ENCODE measurements around the gene LRP8.

Gene LRP8

DNA sequence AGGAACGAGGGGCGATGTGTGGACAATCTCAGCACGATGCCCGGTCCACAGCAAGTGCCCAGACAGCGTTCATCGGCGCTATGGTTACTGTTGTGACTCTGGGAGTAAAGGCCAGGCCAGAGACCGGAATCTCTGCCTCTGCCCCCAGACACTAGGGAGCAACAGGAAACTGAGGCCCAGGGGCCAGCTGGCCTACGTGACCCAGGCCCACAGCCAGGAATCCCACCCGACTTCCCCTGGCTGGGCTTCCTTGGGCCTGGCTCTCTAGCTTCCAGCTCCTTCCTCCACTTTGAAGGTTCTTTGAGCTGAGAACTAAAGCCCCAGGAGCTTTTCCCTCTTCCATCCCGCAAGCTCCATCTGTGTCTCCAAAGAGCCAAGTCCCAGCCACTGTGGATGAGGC is 4.6 kb downstream of the LRP8 start:
- no peak for DNase-seq (ENCODE audit: low read depth, low spot score)

DNA sequence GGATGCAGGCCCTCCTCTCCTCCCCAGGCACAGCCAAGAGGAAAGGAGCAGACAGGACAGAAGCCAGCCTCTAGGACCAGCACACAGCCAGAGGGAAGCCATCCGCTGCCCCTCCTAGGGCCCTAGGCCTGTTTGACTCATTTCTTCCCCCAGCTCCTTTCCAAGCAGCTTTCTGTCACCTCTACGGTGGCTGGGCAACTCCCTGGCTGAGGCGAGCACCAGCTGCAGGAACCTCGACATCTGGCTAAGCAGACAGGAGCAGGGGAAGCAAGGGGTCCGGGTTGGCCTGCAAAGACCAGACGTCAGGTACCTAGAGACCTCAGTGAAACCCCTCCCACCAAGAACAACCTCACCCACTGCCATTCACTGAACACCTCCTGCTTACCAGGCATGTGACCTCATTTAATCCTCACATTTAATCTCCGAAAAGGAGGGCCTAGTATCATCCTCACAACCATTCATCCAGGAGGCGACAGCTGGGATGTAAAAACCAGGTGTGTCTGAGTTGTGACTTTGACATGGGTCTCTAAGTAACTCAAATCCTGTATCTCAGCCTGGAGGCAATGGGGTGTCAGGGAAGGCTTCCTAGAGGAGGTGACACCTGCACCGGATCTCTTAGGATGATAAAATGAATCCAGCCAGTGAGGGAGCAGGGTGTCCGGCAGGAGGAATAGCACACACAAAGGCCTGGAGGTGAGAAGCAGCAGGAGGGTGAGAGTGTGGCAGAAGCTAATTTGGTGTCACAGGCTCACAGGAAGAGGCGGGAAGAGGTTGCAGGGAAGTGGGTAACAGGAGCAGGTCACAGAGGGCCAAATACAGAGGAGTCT is 5.9 kb downstream of the LRP8 start:
- DNase-seq (ENCODE audit: low read depth, low spot score): no peak

- DNase-seq (ENCODE audit: low read depth, low spot score): no peak
Observed at GRCh38 chr1:53321366-53321765, 6.5 kb downstream of the LRP8 start.

DNA sequence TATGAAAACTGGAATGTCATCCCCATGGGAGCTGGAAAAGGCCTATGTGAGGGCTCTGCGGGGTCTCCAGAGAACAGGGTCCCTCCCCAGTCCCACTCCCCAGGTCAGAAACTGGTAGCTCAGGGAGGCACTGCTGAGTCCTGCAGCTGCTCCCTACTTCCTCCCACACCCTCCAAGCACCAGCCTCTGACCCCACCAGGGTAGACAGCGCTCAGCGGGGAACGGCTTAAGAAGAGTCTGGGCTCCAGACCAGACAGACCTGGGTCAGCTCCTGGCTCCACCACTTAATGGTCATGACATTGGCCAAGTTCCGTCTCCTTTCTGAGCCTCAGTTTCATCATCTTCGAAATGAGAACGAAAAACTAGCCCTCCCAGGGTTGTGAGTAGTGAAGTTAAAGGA is 7.2 kb downstream of the LRP8 start:
- DNase-seq (ENCODE audit: low read depth, low spot score): no peak

GRCh38 chr1:53319296-53320101 is 8.4 kb downstream of the LRP8 start:
- no peak for DNase-seq (ENCODE audit: low read depth, low spot score)

GRCh38 chr1:53317646-53318539 is 10.0 kb downstream of the LRP8 start:
- DNase-seq (ENCODE audit: low read depth, low spot score): no peak

DNA sequence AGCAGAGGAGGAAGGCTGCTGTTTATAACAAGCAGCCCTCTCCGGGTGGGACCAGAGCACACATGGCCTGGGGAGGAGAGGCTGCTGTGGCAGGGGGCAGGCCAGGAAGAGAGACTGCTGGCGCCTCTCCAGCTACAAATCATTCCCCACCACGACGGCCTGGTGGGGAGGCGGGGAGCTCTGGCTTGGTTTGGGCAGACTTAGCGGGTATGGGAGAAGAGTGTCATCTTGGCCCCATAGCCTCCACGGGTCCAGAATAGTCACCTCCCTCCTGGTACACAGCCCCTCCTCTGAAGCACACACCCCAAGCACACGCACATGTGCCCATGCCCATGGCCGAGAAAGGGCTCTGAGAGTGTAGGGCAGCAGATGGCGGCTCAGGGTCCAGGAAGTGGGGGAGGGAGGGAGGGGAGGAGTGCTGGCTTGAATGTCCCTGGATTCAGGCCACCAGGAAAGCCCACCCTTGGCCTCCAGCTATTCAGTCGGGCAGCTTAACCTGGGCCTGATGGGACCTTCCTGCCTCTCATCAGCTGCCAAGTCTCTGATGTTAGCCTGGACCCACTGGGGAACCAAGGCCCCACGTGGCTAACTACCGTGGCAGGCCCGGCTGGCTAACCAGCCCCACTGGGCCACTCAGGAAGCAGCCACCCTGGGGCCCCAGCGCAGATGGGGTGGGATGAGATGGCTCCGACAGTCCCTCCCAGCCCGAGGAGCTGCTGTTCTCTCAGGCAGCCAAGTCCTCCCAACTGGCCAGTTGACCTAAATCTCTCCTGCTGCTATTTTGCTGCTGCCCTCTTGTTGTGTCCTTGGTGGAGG is 10.9 kb downstream of the LRP8 start:
- no peak for DNase-seq (ENCODE audit: low read depth, low spot score)

GRCh38 chr1:53316424-53316765 is 11.5 kb downstream of the LRP8 start:
- DNase-seq (ENCODE audit: low read depth, low spot score): no peak

DNA sequence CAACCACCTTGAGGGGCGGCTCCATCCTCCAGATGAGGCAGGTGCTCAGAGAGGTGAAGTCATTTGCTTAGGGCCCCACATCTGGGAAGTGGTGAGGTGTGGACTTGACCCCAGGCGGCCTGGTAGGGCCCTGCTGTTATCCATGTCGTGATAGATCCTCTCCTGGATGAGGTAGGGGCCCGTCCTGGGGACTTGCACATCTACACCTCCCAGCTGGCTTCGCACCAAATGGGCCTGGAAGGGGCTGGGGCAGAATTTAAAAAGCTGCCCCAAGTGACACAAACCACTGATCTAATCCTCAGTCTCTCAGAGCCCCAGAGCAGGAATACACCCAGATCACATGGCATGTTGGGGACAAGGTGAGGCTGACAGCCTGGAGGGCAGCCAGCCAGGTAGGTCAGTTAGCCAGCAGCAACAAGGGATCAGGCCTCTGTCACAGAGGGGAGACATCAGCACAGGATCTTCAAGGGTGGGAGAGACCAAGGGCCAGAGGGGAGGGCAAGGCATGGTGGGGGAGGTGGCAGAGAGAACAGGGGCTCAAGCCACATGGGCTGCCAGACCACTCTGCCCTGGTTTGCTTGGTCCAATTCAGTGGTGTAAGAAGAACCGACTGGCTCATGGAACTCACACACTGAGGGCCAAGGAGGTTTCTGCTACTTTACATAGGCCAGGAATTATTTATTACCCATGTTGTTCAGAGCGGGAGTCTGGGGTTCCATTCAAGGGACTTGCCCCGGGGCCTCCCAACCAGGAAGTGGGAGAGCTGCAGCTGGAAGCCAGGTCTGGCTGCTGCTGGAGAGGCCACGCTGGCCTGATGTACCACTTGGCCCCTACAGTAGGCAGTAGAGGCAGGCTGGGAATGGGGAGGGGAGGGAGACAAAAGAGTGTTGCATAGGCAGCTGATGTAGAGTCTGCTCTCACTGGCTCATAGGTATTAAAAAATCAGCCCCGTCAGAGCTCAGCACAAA is 12.1 kb downstream of the LRP8 start:
- no peak for DNase-seq (ENCODE audit: low read depth, low spot score)

- DNase-seq (ENCODE audit: low read depth, low spot score): no peak
Observed at GRCh38 chr1:53315046-53315445, 12.8 kb downstream of the LRP8 start.

DNA sequence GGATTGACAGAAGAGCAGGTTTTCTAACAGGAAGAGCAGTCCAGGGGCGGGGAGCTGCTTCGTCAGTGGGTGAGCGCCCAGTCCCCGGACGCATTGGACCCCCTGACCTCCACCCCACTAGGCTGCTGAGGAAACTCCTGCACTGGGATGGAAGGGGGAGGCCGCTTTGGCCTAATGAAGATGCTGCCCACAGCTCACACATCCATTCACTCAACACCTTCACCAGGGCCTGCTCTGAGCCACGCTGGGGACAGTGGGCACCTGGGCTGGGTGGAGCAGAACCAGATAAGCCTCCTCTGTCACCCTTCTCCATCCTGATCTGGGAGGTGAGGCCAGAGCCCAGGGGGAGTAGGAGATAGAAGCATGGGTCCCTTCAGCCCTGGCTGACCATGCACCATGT is 13.3 kb downstream of the LRP8 start:
- no peak for DNase-seq (ENCODE audit: low read depth, low spot score)

GRCh38 chr1:53314096-53314495 is 13.8 kb downstream of the LRP8 start:
- no peak for DNase-seq (ENCODE audit: low read depth, low spot score)

DNA sequence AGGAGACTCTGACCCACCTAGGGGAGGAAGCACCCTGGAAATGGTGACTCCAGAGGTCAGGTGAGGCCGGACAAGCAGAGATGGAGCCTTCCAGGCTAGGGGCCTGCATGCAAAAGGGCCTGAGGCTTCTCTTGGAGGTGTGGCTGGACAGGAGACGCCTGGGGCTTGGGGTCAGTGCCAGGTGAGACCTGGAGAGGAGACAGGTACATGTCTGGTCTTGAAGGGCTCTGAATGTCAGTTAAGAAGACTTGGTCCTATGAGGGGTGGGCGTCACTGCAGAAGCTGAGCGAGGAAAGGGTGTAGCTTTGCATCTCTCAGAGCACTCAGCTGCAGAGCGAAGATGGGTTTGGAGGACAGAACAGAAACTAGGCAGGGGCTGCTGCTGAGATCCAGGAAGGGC is 14.3 kb downstream of the LRP8 start:
- DNase-seq (ENCODE audit: low read depth, low spot score): no peak

DNA sequence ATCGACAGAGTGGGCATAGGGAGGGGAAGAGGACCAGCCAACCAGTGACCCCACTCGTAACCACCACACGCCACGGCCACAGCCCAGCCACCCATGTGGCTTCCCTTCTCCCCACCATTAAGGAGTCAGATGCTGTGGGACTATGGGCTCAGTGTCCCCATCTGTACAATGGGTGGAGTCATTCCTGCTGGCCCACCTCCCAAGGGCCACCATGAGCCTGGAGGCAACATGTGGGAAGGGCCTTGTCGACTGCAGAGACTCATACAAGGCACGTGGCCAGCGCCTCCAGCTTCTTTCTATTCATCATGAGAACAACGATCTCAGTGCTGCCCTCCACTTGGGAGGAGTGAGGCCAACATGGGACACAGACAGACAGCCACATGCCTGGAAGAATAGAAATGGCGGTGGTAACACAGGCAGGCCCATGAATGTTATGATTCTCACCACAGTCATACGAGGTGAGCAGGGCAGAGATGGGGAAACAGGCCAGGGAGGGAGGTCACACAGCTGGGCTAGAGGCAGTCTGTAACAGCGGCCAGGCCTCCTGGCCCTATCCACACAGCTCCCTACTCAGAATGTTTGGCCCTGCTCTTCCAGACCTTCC is 16.1 kb downstream of the LRP8 start:
- no peak for DNase-seq (ENCODE audit: low read depth, low spot score)

DNA sequence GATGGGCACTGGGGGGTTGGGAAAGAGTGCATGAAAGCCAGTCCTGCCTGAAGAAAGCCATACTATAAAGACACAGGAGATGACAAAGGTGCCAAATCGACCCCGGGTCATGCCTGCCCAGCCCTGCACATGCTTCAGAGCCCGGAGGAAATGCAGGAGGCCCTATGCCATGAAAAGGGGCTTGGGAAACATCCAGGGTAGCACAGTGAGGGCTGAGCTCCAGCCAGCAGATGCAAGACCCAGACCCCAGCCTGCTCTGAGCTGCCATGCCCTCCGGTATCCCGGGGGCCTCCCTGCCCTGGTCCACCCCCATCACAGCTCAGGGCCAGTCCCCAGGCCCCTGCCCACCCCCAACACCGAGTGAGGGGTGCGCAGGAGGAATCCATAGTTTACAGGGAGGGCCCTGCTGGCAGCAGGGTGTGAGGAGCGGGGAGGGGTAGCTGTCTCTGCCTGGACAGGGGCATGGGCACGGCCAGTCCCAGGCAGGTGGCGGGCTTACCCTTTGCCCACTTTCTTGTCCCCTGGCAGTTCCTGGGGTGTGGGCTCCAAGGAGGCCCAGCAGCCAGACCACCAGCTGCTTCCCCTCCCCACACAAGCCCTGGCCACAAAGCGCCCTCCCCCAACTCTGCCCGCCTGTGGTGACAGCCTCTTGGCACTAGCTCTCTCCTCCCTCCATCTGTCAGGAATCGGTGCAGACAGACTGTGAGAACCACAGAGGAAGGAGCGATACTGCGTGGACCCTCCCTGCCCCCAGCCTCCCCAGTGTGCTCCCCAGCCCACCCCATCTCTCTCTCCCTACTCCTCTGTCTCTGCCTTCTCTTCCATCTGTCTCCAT is 16.8 kb downstream of the LRP8 start:
- DNase-seq (ENCODE audit: low read depth, low spot score): peak; percentile 26

- no peak for DNase-seq (ENCODE audit: low read depth, low spot score)
Observed at GRCh38 chr1:53309802-53310201, 18.1 kb downstream of the LRP8 start.

GRCh38 chr1:53308506-53308905 is 19.4 kb downstream of the LRP8 start:
- peak; percentile 47 for DNase-seq (ENCODE audit: low read depth, low spot score)

DNA sequence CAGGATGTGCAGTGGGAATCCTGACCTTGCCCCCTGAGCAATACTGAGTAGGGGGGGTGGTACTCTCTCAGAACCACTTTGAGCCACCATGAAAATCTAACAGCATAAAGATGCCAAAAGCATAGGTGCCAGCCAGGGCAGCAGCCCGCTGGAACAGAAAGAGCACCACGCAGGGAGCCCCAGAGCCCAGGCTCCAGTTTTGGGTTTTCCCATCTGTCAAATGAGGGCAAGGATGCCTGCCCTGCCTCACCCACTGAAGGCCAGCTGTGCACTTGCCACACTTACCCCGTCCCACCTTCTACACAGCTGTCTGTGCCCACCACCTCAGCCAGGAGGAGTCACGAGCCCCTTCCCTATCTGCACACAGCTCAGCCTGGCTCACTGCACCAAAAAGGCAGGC is 20.8 kb downstream of the LRP8 start:
- no peak for DNase-seq (ENCODE audit: low read depth, low spot score)

GRCh38 chr1:53306168-53306567 is 21.7 kb downstream of the LRP8 start:
- DNase-seq (ENCODE audit: low read depth, low spot score): no peak
